Globus pallidus (tissue), 1 donor: Measurements from ENCODE around the gene STYXL2.

ENCODE experiments used
- DNase-seq: peaks from one replicate; pipeline ENCODE4 v3.0.0-alpha.2; 2015; ENCODE audit warnings: low spot score

Gene STYXL2

GRCh38 chr1:167136806-167137205 is 42.9 kb downstream of the STYXL2 start:
- DNase-seq = no peak

- DNase-seq = no peak
Observed at GRCh38 chr1:167137332-167137781, 43.5 kb downstream of the STYXL2 start.

- no peak for DNase-seq
Observed at GRCh38 chr1:167137793-167138510, 44.1 kb downstream of the STYXL2 start.

GRCh38 chr1:167138703-167139102 is 44.8 kb downstream of the STYXL2 start:
- DNase-seq = no peak

GRCh38 chr1:167141963-167142362 is 48.1 kb downstream of the STYXL2 start:
- no peak for DNase-seq
